HepG2 (cell line): ENCODE data around the gene PDE4D. TPM values are rescaled to one million over a fixed set of nuclear protein-coding genes. Genes with fewer than 3 reads are reported as not detected.

Source experiments
- ATAC-seq: fragments of 200-7000 bp; cut with Tn5 transposase; 3 replicates; pipeline ENCODE4 v1.9.1; 2020; ENCODE audit warnings: mild to moderate bottlenecking, moderate library complexity
- BruUV-seq: library from RNA; stranded (reverse); fragments of 400-500 nt; replicated peaks from 2 replicates; lab custom pipeline; 2021; lab: Mats Ljungman, UMichigan
- CTCF ChIA-PET: fragments of 300-600 bp; formaldehyde crosslinking; extraction: SDS; loops from one replicate; lab custom pipeline; 2021; ENCODE audit warnings: low total read pairs, inconsistent platforms, low intra/inter-chr PET ratio; lab: Yijun Ruan, JAX
- POLR2A ChIA-PET: fragments of 350-600 bp; sonication (Branson Sonifier 250); formaldehyde crosslinking; loops from one replicate; lab custom pipeline; 2020; ENCODE audit warnings: antibody characterized with exemption, inconsistent platforms; lab: Yijun Ruan, JAX
- DNase-seq: peaks from one replicate; pipeline ENCODE4 v3.0.0-alpha.2; 2015; ENCODE audit warnings: low spot score
- FAIRE-seq: peaks from 3 replicates; lab custom pipeline; 2011; peaks lifted over from hg19 to GRCh38; lab: Jason Lieb, UNC
- H2AFZ ChIP-seq: one replicate; pipeline ENCODE4 v1.6.1; 2011; ENCODE audit warnings: low read length, inconsistent platforms
- H3K27ac ChIP-seq: fragments of 300-600 bp; 3 replicates; pipeline ENCODE4 v1.8.0; 2011; ENCODE audit warnings: mixed run types, mild to moderate bottlenecking, mixed read lengths, low read length, inconsistent platforms; ENCODE audit not compliant: insufficient read depth; ENCODE audit errors: extremely low read length
- H3K27me3 ChIP-seq, 2 experiments: fragments of 200-600 bp in 1 of 2; 2 replicates in 1 of 2; 3 replicates in 1 of 2; pipeline versions ENCODE4 v1.6.0 to v1.8.0; 2011; ENCODE audit warnings: low read length in 2 of 2, mild to moderate bottlenecking in 2 of 2, moderate library complexity in 2 of 2, inconsistent platforms in 1 of 2; ENCODE audit not compliant: insufficient read depth in 2 of 2, control insufficient read depth in 1 of 2
- H3K36me3 ChIP-seq, 2 experiments: fragments of 200-600 bp in 1 of 2; replicated peaks in 1 of 2; 2 replicates in 1 of 2; 3 replicates in 1 of 2; pipeline versions ENCODE4 v1.5.1 to v1.8.0; 2011; ENCODE audit warnings: low read length in 2 of 2, inconsistent platforms in 1 of 2; ENCODE audit not compliant: insufficient read depth in 2 of 2, control insufficient read depth in 1 of 2
- H3K4me1 ChIP-seq: 2 replicates; pipeline ENCODE4 v1.5.1; 2012; ENCODE audit warnings: low read length, inconsistent platforms; ENCODE audit not compliant: insufficient read depth
- H3K4me2 ChIP-seq: 2 replicates; pipeline ENCODE4 v1.6.0; 2011; ENCODE audit warnings: low read depth, low read length, inconsistent platforms
- H3K4me3 ChIP-seq, 3 experiments: fragments of 200-600 bp in 1 of 3; sonication (generic), shearing (Covaris generic) in 1 of 3; replicated peaks in 1 of 3; 2 replicates each; pipeline ENCODE4 v1.5.1; 2011 to 2016; ENCODE audit warnings: low read length in 3 of 3, inconsistent platforms in 2 of 3, low read depth in 2 of 3, mild to moderate bottlenecking in 2 of 3, control low read depth in 1 of 3, mixed read lengths in 1 of 3; ENCODE audit not compliant: insufficient read depth in 1 of 3
- H3K79me2 ChIP-seq: one replicate; pipeline ENCODE4 v1.6.1; 2011; ENCODE audit warnings: low read length, inconsistent platforms; ENCODE audit not compliant: insufficient read depth
- H3K9ac ChIP-seq: 2 replicates; pipeline ENCODE4 v1.6.0; 2011; ENCODE audit warnings: mild to moderate bottlenecking, low read depth, low read length, inconsistent platforms; ENCODE audit not compliant: insufficient read depth
- H3K9me3 ChIP-seq: 2 replicates; pipeline ENCODE4 v1.5.1; 2012; ENCODE audit warnings: mild to moderate bottlenecking, low read length
- H4K20me1 ChIP-seq: 2 replicates; pipeline ENCODE4 v1.6.0; 2011; ENCODE audit warnings: inconsistent platforms, mild to moderate bottlenecking, low read length, moderate library complexity; ENCODE audit not compliant: insufficient read depth
- AHR ChIP-seq: IDR thresholded peaks from 2 replicates; pipeline ENCODE4 v1.6.1; 2018; ENCODE audit warnings: missing genetic modification reagents, missing compliant biosample characterization
- BORCS8-MEF2B ChIP-seq: sonication (generic); formaldehyde crosslinking; IDR thresholded peaks from 2 replicates; pipeline ENCODE4 v1.8.0; 2022; ENCODE audit warnings: mild to moderate bottlenecking, missing genetic modification reagents
- GTF2F1 ChIP-seq: fragments of 150-350 bp; IDR thresholded peaks from 2 replicates; pipeline ENCODE4 v1.6.1; 2014; ENCODE audit warnings: low read length
- HNF4G ChIP-seq, 2 experiments: sonication (generic) in 1 of 2; formaldehyde crosslinking in 1 of 2; IDR thresholded peaks; 2 replicates each; pipeline versions ENCODE4 v1.4.0 to v1.6.1; 2011 to 2020; ENCODE audit warnings: borderline replicate concordance in 2 of 2, low read depth in 2 of 2, mild to moderate bottlenecking in 2 of 2, low read length in 1 of 2, missing genetic modification reagents in 1 of 2, moderate library complexity in 1 of 2
- KAT2B ChIP-seq: fragments of 150-350 bp; IDR thresholded peaks from 2 replicates; pipeline ENCODE4 v1.6.1; 2014; ENCODE audit warnings: low read depth, low read length, borderline replicate concordance
- MAFG ChIP-seq: sonication (generic); formaldehyde crosslinking; IDR thresholded peaks from 2 replicates; pipeline ENCODE4 v1.5.1; 2020; ENCODE audit warnings: mild to moderate bottlenecking, missing genetic modification reagents
- MATR3 ChIP-seq: sonication (generic); formaldehyde crosslinking; IDR thresholded peaks from 2 replicates; pipeline ENCODE4 v1.4.0; 2020; ENCODE audit warnings: missing genetic modification reagents
- NFATC3 ChIP-seq: sonication (generic); formaldehyde crosslinking; IDR thresholded peaks from 2 replicates; pipeline ENCODE4 v1.5.1; 2020; ENCODE audit warnings: mild to moderate bottlenecking, missing genetic modification reagents
- PAX8 ChIP-seq: sonication (generic); formaldehyde crosslinking; IDR thresholded peaks from 2 replicates; pipeline ENCODE4 v1.8.0; 2022; ENCODE audit warnings: mild to moderate bottlenecking, missing genetic modification reagents, borderline replicate concordance
- RXRA ChIP-seq: sonication (generic); formaldehyde crosslinking; IDR thresholded peaks from 2 replicates; pipeline ENCODE4 v1.5.1; 2020; ENCODE audit warnings: missing genetic modification reagents
- SIX4 ChIP-seq: sonication (generic); formaldehyde crosslinking; IDR thresholded peaks from 2 replicates; pipeline ENCODE4 v1.4.0; 2020; ENCODE audit warnings: missing genetic modification reagents
- U2AF2 ChIP-seq: fragments of 200-400 bp; formaldehyde crosslinking; IDR thresholded peaks from 2 replicates; pipeline ENCODE4 v1.6.1; 2017; ENCODE audit warnings: low read depth, mild to moderate bottlenecking, low read length
- ZC3H4 ChIP-seq: sonication (generic); formaldehyde crosslinking; IDR thresholded peaks from 2 replicates; pipeline ENCODE4 v1.4.0; 2020; ENCODE audit warnings: missing genetic modification reagents, borderline replicate concordance
- ZNF383 ChIP-seq: sonication (generic); formaldehyde crosslinking; IDR thresholded peaks from 2 replicates; pipeline ENCODE4 v1.4.0; 2020; ENCODE audit warnings: missing genetic modification reagents, mild to moderate bottlenecking, borderline replicate concordance
- ZNF556 ChIP-seq: sonication (generic); formaldehyde crosslinking; IDR thresholded peaks from 2 replicates; pipeline ENCODE4 v1.4.0; 2020; ENCODE audit warnings: mild to moderate bottlenecking, missing genetic modification reagents, borderline replicate concordance
- WGBS: methylation state at CpG from one replicate; pipeline ENCODE4 v1.1.6; 2017; ENCODE audit warnings: low lambda C conversion rate; 5-methylcytosine and 5-hydroxymethylcytosine counted together
- in situ Hi-C: cut with HindIII; loops from 2 replicates; pipeline ENCODE4 v1.10.0; 2017; ENCODE audit warnings: low pct_unique_long_range_greater_than_20kb; ENCODE audit not compliant: extremely low pct_ligation_motif_present
- intact Hi-C: fragments of 100-400 bp; cut with micrococcal nuclease; formaldehyde crosslinking; loops from one replicate; pipeline ENCODE4 v1.10.0; 2022; ENCODE audit not compliant: unreplicated experiment
- polyA plus RNA-seq, 8 experiments: library from polyadenylated mRNA; depleted of rRNA in 3 of 8; stranded (reverse) in 7 of 8; unstranded in 1 of 8; fragments of >200 nt; fragmentation: Illumina TruSeq in 4 of 8; extraction: Trizol in 4 of 8; gene quantifications; 2 replicates each; pipeline versions ENCODE4 v1.2.1 to v1.2.3, GENCODE V29; 2011 to 2016; ENCODE audit warnings: low read depth in 4 of 8, missing spikeins in 1 of 8, mixed read lengths in 1 of 8; ENCODE audit not compliant: insufficient read depth in 1 of 8
- total RNA-seq, 5 experiments: library from RNA; depleted of rRNA; stranded (reverse); fragments of >200 nt; fragmentation: Illumina TruSeq; extraction: Trizol; gene quantifications; 2 replicates each; pipeline ENCODE4 v1.2.3, GENCODE V29; 2016; ENCODE audit warnings: low read depth in 1 of 5
- TF ChIP-seq, protein P1 (sequence below): sonication (generic); formaldehyde crosslinking; IDR thresholded peaks from 2 replicates; pipeline ENCODE4 v1.5.0; 2020; ENCODE audit warnings: missing genetic modification reagents, mild to moderate bottlenecking, borderline replicate concordance
- TF ChIP-seq, protein P2 (sequence below): sonication (generic); formaldehyde crosslinking; conservative IDR thresholded peaks from 2 replicates; pipeline ENCODE4 v1.8.0; 2022; ENCODE audit warnings: mild to moderate bottlenecking, moderate library complexity, missing genetic modification reagents
- TF ChIP-seq, protein P3 (sequence below): sonication (generic); formaldehyde crosslinking; IDR thresholded peaks from 2 replicates; pipeline ENCODE4 v1.4.0; 2020; ENCODE audit warnings: missing genetic modification reagents, borderline replicate concordance
- TF ChIP-seq, protein P4 (sequence below): sonication (generic); formaldehyde crosslinking; IDR thresholded peaks from 2 replicates; pipeline ENCODE4 v1.4.0; 2020; ENCODE audit warnings: missing genetic modification reagents

The PDE4D gene
- total and polyA plus RNA-seq, 2 of the 13 experiments (the other 11 are each of a cell fraction or from before 2014, with no cell fraction given): 7.0 to 12.2 TPM

DNA sequence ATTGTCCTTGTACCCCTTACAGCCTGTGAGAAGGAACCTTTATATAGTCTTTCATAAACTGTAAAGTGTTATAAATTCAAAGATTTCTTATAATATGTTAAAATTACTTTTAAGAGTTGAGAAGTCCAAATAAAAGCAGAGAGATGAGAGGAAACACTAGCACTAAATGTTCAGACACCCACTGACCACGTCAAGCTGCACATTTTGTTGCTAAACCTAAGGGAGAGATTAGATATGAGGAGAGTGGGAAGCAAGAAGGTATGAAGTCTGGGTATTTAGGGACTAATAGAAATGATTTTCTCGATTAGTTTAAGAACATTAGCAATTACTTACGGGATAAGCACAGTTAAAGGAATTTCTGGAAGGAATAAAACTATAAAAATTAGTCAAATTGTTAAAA lies 803.8 kb downstream of the PDE4D start:
- Histone ChIP-seq H3K9me3 (no peaks in the 10 kb centered on the region), H2AFZ (no peak overlapping the region), H3K27ac (no peak overlapping the region), H3K4me3 (no peak overlapping the region), H3K4me1 (peaks cover 8% of the 10 kb centered on the region), H3K9ac (no peak overlapping the region), H3K79me2 (no peaks in the 10 kb centered on the region), H4K20me1 (no peaks in the 10 kb centered on the region), H3K27me3 (no peaks in the 10 kb centered on the region), H3K4me2 (no peak overlapping the region), H3K36me3 (no peaks in the 10 kb centered on the region)
- ChIA-PET CTCF (no interaction called here), POLR2A (no interaction called here)
- DNase-seq (no peak), ATAC-seq (no peak), FAIRE-seq (no peak)
- in situ Hi-C loops (no loop called here), intact Hi-C loops (no loop called here)
- no TSS peak for BruUV-seq
- TF ChIP-seq, protein P1, sequence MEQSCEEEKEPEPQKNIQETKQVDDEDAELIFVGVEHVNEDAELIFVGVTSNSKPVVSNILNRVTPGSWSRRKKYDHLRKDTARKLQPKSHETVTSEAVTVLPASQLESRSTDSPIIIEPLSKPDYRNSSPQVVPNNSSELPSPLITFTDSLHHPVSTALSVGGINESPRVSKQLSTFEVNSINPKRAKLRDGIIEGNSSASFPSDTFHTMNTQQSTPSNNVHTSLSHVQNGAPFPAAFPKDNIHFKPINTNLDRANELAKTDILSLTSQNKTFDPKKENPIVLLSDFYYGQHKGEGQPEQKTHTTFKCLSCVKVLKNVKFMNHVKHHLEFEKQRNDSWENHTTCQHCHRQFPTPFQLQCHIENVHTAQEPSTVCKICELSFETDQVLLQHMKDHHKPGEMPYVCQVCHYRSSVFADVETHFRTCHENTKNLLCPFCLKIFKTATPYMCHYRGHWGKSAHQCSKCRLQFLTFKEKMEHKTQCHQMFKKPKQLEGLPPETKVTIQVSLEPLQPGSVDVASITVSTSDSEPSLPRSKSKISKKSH (CRISPR knock-in tag): no peak
- TF ChIP-seq, protein P2, sequence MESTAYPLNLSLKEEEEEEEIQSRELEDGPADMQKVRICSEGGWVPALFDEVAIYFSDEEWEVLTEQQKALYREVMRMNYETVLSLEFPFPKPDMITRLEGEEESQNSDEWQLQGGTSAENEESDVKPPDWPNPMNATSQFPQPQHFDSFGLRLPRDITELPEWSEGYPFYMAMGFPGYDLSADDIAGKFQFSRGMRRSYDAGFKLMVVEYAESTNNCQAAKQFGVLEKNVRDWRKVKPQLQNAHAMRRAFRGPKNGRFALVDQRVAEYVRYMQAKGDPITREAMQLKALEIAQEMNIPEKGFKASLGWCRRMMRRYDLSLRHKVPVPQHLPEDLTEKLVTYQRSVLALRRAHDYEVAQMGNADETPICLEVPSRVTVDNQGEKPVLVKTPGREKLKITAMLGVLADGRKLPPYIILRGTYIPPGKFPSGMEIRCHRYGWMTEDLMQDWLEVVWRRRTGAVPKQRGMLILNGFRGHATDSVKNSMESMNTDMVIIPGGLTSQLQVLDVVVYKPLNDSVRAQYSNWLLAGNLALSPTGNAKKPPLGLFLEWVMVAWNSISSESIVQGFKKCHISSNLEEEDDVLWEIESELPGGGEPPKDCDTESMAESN (CRISPR knock-in tag): no peak
- TF ChIP-seq NFATC3 (CRISPR knock-in tag) (no peak), HNF4G (IDR thresholded peaks at IDR 0.05; ENCODE audit: borderline replicate concordance, low read depth, low read length) (no peak), HNF4G (CRISPR knock-in tag; IDR thresholded peaks at IDR 0.05; ENCODE audit: borderline replicate concordance, low read depth) (no peak), U2AF2 (no peak), KAT2B (no peak), SIX4 (CRISPR knock-in tag) (no peak), GTF2F1 (no peak), ZNF383 (CRISPR knock-in tag) (no peak), AHR (no peak), MATR3 (CRISPR knock-in tag) (no peak), ZC3H4 (no peak), PAX8 (no peak), RXRA (CRISPR knock-in tag) (no peak), BORCS8-MEF2B (CRISPR knock-in tag) (no peak), MAFG (CRISPR knock-in tag) (no peak), ZNF556 (CRISPR knock-in tag) (no peak)
- TF ChIP-seq, protein P3, sequence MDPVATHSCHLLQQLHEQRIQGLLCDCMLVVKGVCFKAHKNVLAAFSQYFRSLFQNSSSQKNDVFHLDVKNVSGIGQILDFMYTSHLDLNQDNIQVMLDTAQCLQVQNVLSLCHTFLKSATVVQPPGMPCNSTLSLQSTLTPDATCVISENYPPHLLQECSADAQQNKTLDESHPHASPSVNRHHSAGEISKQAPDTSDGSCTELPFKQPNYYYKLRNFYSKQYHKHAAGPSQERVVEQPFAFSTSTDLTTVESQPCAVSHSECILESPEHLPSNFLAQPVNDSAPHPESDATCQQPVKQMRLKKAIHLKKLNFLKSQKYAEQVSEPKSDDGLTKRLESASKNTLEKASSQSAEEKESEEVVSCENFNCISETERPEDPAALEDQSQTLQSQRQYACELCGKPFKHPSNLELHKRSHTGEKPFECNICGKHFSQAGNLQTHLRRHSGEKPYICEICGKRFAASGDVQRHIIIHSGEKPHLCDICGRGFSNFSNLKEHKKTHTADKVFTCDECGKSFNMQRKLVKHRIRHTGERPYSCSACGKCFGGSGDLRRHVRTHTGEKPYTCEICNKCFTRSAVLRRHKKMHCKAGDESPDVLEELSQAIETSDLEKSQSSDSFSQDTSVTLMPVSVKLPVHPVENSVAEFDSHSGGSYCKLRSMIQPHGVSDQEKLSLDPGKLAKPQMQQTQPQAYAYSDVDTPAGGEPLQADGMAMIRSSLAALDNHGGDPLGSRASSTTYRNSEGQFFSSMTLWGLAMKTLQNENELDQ: no peak
- TF ChIP-seq, protein P4, sequence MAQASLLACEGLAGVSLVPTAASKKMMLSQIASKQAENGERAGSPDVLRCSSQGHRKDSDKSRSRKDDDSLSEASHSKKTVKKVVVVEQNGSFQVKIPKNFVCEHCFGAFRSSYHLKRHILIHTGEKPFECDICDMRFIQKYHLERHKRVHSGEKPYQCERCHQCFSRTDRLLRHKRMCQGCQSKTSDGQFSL (CRISPR knock-in tag): no peak
- 31% methylated on average over 3 of the region's 3 CpGs for WGBS
